ENCODE data around the gene MRGPRG.

MRGPRG gene

GRCh38 chr11:3207526-3208189, 11.0 kb downstream of the MRGPRG start:
- no peak for TF ChIP-seq CTCF (conservative IDR thresholded peaks at IDR 0.05; ENCODE audit: low read depth, low read length)
- Histone ChIP-seq H3K4me1 (ENCODE audit: low read depth, poor library complexity, severe bottlenecking) (peaks cover 8% of the 10 kb centered on the region), H3K9ac (no peak overlapping the region), H3K4me2 (no peak overlapping the region), H3K36me3 (ENCODE audit: insufficient read depth) (no peaks in the 10 kb centered on the region), H3K27me3 (ENCODE audit: insufficient read depth, low read depth) (peaks cover 18% of the 10 kb centered on the region; the same call in 1 of the 2 replicates), H2AFZ (ENCODE audit: low read depth) (no peak overlapping the region), H4K20me1 (ENCODE audit: insufficient read depth) (no peaks in the 10 kb centered on the region), H3K4me3 (IDR thresholded peaks at IDR 0.05; ENCODE audit: insufficient read depth, low read depth, low read length) (no peak overlapping the region), H3K27ac (no peak overlapping the region), H3K79me2 (ENCODE audit: insufficient read depth, low read depth) (no peaks in the 10 kb centered on the region)

GRCh38 chr11:3206922-3207204, 11.8 kb downstream of the MRGPRG start:
- Histone ChIP-seq H3K4me1 (ENCODE audit: low read depth, poor library complexity, severe bottlenecking) (peaks cover 8% of the 10 kb centered on the region), H3K4me3 (IDR thresholded peaks at IDR 0.05; ENCODE audit: insufficient read depth, low read depth, low read length) (no peak overlapping the region)

GRCh38 chr11:3206156-3206921, 12.3 kb downstream of the MRGPRG start:
- Histone ChIP-seq H3K9ac (no peak overlapping the region), H3K79me2 (ENCODE audit: insufficient read depth, low read depth) (no peaks in the 10 kb centered on the region), H3K4me3 (IDR thresholded peaks at IDR 0.05; ENCODE audit: insufficient read depth, low read depth, low read length) (no peak overlapping the region), H4K20me1 (ENCODE audit: insufficient read depth) (no peaks in the 10 kb centered on the region), H2AFZ (ENCODE audit: low read depth) (no peak overlapping the region), H3K36me3 (ENCODE audit: insufficient read depth) (no peaks in the 10 kb centered on the region), H3K4me1 (ENCODE audit: low read depth, poor library complexity, severe bottlenecking) (peaks cover 8% of the 10 kb centered on the region), H3K27ac (no peak overlapping the region), H3K27me3 (ENCODE audit: insufficient read depth, low read depth) (peaks cover 30% of the 10 kb centered on the region), H3K4me2 (no peak overlapping the region)
- no peak for TF ChIP-seq CTCF (conservative IDR thresholded peaks at IDR 0.05; ENCODE audit: low read depth, low read length)

More at GRCh38 chr11:3206922-3207204, 11.8 kb downstream of the MRGPRG start:
- Histone ChIP-seq H3K27ac (no peak overlapping the region), H3K4me2 (no peak overlapping the region), H2AFZ (ENCODE audit: low read depth) (no peak overlapping the region), H3K36me3 (ENCODE audit: insufficient read depth) (no peaks in the 10 kb centered on the region), H4K20me1 (ENCODE audit: insufficient read depth) (no peaks in the 10 kb centered on the region), H3K9ac (no peak overlapping the region), H3K79me2 (ENCODE audit: insufficient read depth, low read depth) (no peaks in the 10 kb centered on the region), H3K27me3 (ENCODE audit: insufficient read depth, low read depth) (peaks cover 25% of the 10 kb centered on the region; the same call in 1 of the 2 replicates)
- TF ChIP-seq CTCF (conservative IDR thresholded peaks at IDR 0.05; ENCODE audit: low read depth, low read length): no peak

GRCh38 chr11:3205261-3206155, 13.1 kb downstream of the MRGPRG start:
- peaks cover 39% of the 10 kb centered on the region for H3K27me3 ChIP-seq (ENCODE audit: insufficient read depth, low read depth)
- no peak overlapping the region for H3K4me3 ChIP-seq (IDR thresholded peaks at IDR 0.05; ENCODE audit: insufficient read depth, low read depth, low read length)
- TF ChIP-seq CTCF (conservative IDR thresholded peaks at IDR 0.05; ENCODE audit: low read depth, low read length): no peak
- no peaks in the 10 kb centered on the region for H4K20me1 ChIP-seq (ENCODE audit: insufficient read depth)
- H3K9ac ChIP-seq: no peak overlapping the region
- no peaks in the 10 kb centered on the region for H3K36me3 ChIP-seq (ENCODE audit: insufficient read depth)
- H3K79me2 ChIP-seq (ENCODE audit: insufficient read depth, low read depth): no peaks in the 10 kb centered on the region
- peak overlapping the region; percentile 39; the same call in 1 of the 2 replicates for H3K4me2 ChIP-seq
- H2AFZ ChIP-seq (ENCODE audit: low read depth): no peak overlapping the region
- peaks cover 8% of the 10 kb centered on the region for H3K4me1 ChIP-seq (ENCODE audit: low read depth, poor library complexity, severe bottlenecking)
- no peak overlapping the region for H3K27ac ChIP-seq

Data from KMS-11 (cell line).